ENCODE results near the gene C2CD4C. TPM values are rescaled to one million over a fixed set of nuclear protein-coding genes. Genes with fewer than 3 reads are reported as not detected.
"Not testable (repeated sequence)": the region's sequence is repeated elsewhere in the genome, so short reads cannot be mapped to it uniquely, and the experiment has no call there.

The C2CD4C gene
- total RNA-seq, 8 experiments from 2014 or later: 0.15 to 6.4 (median 4.5) TPM

DNA sequence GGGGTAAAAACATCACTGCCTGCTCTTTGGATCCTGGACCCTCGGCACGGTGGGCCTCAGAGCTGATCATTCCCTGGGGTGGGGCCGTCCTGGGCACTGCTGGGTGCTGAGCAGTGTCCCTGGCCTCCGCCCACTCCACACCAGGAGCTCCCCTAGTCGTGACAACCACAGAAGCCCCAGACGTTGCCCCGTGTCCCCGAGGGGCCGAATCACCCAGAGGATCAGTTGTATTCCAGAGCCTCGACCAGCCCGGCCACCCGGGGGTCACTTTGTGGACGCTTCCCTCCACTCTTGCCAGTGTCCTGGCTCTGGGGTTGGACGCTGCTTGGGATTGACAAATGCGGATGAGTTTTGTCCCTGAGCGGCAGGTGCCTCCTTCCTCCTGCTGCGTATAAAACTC, 10.2 kb downstream of the C2CD4C start:
- in situ Hi-C loops (cut with MboI; ENCODE audit: low pct_unique_long_range_greater_than_20kb in 2 of 9, low sequenced_read_pairs in 9 of 9, unreplicated experiment in 9 of 9): no loop called here
- no peak for ATAC-seq (replicated peaks in 6 of 8)
- Histone ChIP-seq H3K4me3 (no peak overlapping the region), H3K27ac (no peak overlapping the region), H3K4me1 (replicated peaks in 1 of 2) (peaks cover 9 to 10% of the 10 kb centered on the region in 2 donors)
- 0 to 100% (median 37%) methylated on average over 1 to 5 of the region's 17 CpGs; no CpG with 5 or more reads in 6 of the 10 experiments for WGBS, 10 experiments

GRCh38 chr19:397941-398706, 10.8 kb downstream of the C2CD4C start:
- Histone ChIP-seq H3K27ac (no peak overlapping the region), H3K4me3 (no peak overlapping the region), H3K4me1 (replicated peaks in 1 of 2) (peaks cover 9 to 10% of the 10 kb centered on the region in 2 donors)
- in situ Hi-C loops (cut with MboI; ENCODE audit: low pct_unique_long_range_greater_than_20kb in 2 of 9, low sequenced_read_pairs in 9 of 9, unreplicated experiment in 9 of 9): no loop called here
- ATAC-seq (replicated peaks in 6 of 8): no peak
- WGBS, 10 experiments: 40 to 100% (median 73%) methylated on average over 1 to 8 of the region's 31 CpGs; no CpG with 5 or more reads in 4 of the 10 experiments

DNA sequence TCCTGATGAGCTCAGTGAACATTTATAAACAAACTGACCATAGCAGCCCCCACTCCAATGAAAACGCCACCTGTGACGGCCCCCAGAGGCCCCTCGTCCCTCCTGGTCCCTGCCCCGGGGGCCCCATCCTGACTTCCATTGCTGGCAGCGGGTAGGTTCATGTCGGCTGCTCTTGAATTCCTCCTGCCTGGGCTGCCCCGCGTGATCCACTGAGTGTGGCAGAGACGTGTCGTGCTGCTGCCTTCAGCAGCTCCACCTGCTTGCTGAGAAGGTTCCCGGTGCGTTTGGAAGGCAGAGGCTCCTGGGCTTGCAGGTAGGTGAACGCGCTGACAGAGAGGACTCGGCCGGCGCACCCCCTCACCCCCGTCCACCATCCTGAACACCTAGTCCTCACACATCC, 11.6 kb downstream of the C2CD4C start:
- Histone ChIP-seq H3K4me3 (no peak overlapping the region), H3K27ac (no peak overlapping the region), H3K4me1 (replicated peaks in 1 of 2) (peaks cover 8 to 14% of the 10 kb centered on the region in 2 donors)
- in situ Hi-C loops (cut with MboI; ENCODE audit: low pct_unique_long_range_greater_than_20kb in 2 of 9, low sequenced_read_pairs in 9 of 9, unreplicated experiment in 9 of 9): no loop called here
- no peak for ATAC-seq (replicated peaks in 6 of 8)
- WGBS, 10 experiments: 7 to 85% (median 79%) methylated on average over 3 to 8 of the region's 18 CpGs; no CpG with 5 or more reads in 6 of the 10 experiments

- H3K27ac ChIP-seq: no peak overlapping the region
- no peak for ATAC-seq (replicated peaks in 6 of 8)
- H3K4me3 ChIP-seq: no peak overlapping the region
- in situ Hi-C loops (cut with MboI; ENCODE audit: low pct_unique_long_range_greater_than_20kb in 2 of 9, low sequenced_read_pairs in 9 of 9, unreplicated experiment in 9 of 9): no loop called here
- peaks cover 12 to 16% of the 10 kb centered on the region in 2 donors for H3K4me1 ChIP-seq (replicated peaks in 1 of 2)
- WGBS, 10 experiments: 41 to 85% (median 77%) methylated on average over 3 to 5 of the region's 5 CpGs; no CpG with 5 or more reads in 1 of the 10 experiments
Measured at GRCh38 chr19:395467-395866, 13.5 kb downstream of the C2CD4C start.

- peaks cover 13 to 19% of the 10 kb centered on the region in 2 donors for H3K4me1 ChIP-seq (replicated peaks in 1 of 2)
- in situ Hi-C loops (cut with MboI; ENCODE audit: low pct_unique_long_range_greater_than_20kb in 2 of 9, low sequenced_read_pairs in 9 of 9, unreplicated experiment in 9 of 9); ATAC-seq (replicated peaks in 6 of 8); H3K27ac ChIP-seq; H3K4me3 ChIP-seq: not testable (repeated sequence)
- WGBS, 10 experiments: 9 to 91% (median 79%) methylated on average over 1 of the region's 1 CpG; no CpG with 5 or more reads in 4 of the 10 experiments
Measured at GRCh38 chr19:394857-395256, 14.1 kb downstream of the C2CD4C start.

- H3K27ac ChIP-seq; ATAC-seq (replicated peaks in 6 of 8); in situ Hi-C loops (cut with MboI; ENCODE audit: low pct_unique_long_range_greater_than_20kb in 2 of 9, low sequenced_read_pairs in 9 of 9, unreplicated experiment in 9 of 9); H3K4me3 ChIP-seq: not testable (repeated sequence)
- H3K4me1 ChIP-seq (replicated peaks in 1 of 2): peaks cover 13 to 19% of the 10 kb centered on the region in 2 donors
Measured at GRCh38 chr19:393560-393959, 15.4 kb downstream of the C2CD4C start.

DNA sequence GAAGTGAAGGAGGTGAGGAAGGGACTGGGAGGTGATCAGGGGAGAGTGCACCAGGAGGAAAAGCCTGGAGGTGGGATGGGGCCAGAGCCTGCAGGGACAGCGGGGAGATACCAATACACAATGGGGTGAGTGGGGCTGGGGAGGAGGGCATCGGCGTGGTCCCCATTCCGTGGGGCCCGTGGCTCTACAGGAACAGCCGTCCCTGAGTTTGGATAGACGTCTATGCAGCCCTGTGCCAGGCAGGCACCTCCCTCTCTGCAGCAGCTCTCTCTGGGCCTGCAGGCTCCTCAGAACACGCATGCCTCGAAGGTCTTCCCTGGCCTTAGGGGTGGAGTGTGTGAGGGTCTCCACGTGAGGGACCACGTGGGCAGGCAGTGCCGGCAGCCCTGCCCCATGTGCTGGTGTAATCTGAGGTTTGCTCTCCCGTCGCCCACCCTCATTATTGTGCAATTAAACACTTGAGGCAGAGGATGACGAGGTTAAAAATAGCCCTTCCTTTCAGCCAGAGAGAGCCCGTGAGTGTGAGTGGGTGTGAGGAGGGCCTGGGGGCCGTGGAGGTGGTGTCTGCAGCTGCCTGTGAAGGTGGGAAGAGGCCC, 16.5 kb downstream of the C2CD4C start:
- WGBS, 10 experiments: 0 to 62% (median 43%) methylated on average over 1 to 4 of the region's 17 CpGs; no CpG with 5 or more reads in 6 of the 10 experiments
- peaks cover 16 to 19% of the 10 kb centered on the region in 2 donors for H3K4me1 ChIP-seq (replicated peaks in 1 of 2)
- in situ Hi-C loops (cut with MboI; ENCODE audit: low pct_unique_long_range_greater_than_20kb in 2 of 9, low sequenced_read_pairs in 9 of 9, unreplicated experiment in 9 of 9): no loop called here

GRCh38 chr19:391726-392374, 17.1 kb downstream of the C2CD4C start:
- ATAC-seq (replicated peaks in 6 of 8): no peak
- in situ Hi-C loops (cut with MboI; ENCODE audit: low pct_unique_long_range_greater_than_20kb in 2 of 9, low sequenced_read_pairs in 9 of 9, unreplicated experiment in 9 of 9): no loop called here
- 60 to 100% (median 87%) methylated on average over 1 to 14 of the region's 30 CpGs; no CpG with 5 or more reads in 3 of the 10 experiments for WGBS, 10 experiments
- no peak overlapping the region for H3K4me3 ChIP-seq
- H3K4me1 ChIP-seq (replicated peaks in 1 of 2): peaks cover 19 to 20% of the 10 kb centered on the region in 2 donors
- H3K27ac ChIP-seq: no peak overlapping the region

More for the DNA sequence above, 16.5 kb downstream of the C2CD4C start:
- no peak overlapping the region for H3K4me3 ChIP-seq
- H3K27ac ChIP-seq: no peak overlapping the region
- peak in 5 of 8 experiments; percentile 62 to 91 (median 89) for ATAC-seq (replicated peaks in 6 of 8)

- Histone ChIP-seq H3K27ac (no peak overlapping the region), H3K4me3 (no peak overlapping the region), H3K4me1 (replicated peaks in 1 of 2) (peaks cover 26 to 27% of the 10 kb centered on the region in 2 donors)
- ATAC-seq (replicated peaks in 6 of 8): no peak
- WGBS, 10 experiments: 13 to 94% (median 80%) methylated on average over 1 to 2 of the region's 2 CpGs; no CpG with 5 or more reads in 3 of the 10 experiments
- in situ Hi-C loops (cut with MboI; ENCODE audit: low pct_unique_long_range_greater_than_20kb in 2 of 9, low sequenced_read_pairs in 9 of 9, unreplicated experiment in 9 of 9): no loop called here
Measured at GRCh38 chr19:391207-391557, 17.8 kb downstream of the C2CD4C start.

- 30 to 84% (median 70%) methylated on average over 2 to 16 of the region's 30 CpGs; no CpG with 5 or more reads in 3 of the 10 experiments for WGBS, 10 experiments
- peak in 6 of 8 experiments; percentile 17 to 82 (median 46) for ATAC-seq (replicated peaks in 6 of 8)
- in situ Hi-C loops (cut with MboI; ENCODE audit: low pct_unique_long_range_greater_than_20kb in 2 of 9, low sequenced_read_pairs in 9 of 9, unreplicated experiment in 9 of 9): no loop called here
- Histone ChIP-seq H3K4me3 (no peak overlapping the region), H3K27ac (peak overlapping the region in 1 of 2 donors; percentile 36), H3K4me1 (replicated peaks in 1 of 2) (peaks cover 27 to 29% of the 10 kb centered on the region in 2 donors)
Measured at GRCh38 chr19:390386-391206, 18.4 kb downstream of the C2CD4C start.

DNA sequence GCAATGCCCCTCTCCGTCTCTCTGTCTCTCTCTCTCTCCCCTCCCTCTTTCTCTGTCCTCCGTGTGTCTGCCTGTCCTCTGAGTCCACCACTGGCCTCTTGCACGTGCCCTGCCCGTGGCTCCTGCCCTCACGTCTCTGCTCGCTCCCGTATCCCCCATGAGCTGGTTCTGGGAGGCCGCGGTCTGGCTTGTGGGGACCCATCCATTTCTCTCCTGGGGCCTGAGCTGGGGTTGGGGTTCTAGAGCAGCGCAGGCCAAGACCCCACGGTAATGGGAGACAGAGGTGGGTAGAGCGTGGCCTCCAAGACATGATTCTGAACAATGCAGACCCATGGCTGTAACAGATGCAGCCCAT, 19.0 kb downstream of the C2CD4C start:
- no peak overlapping the region for H3K27ac ChIP-seq
- peaks cover 27 to 29% of the 10 kb centered on the region in 2 donors for H3K4me1 ChIP-seq (replicated peaks in 1 of 2)

GRCh38 chr19:389255-389934, 19.6 kb downstream of the C2CD4C start:
- WGBS, 10 experiments: 20 to 86% (median 68%) methylated on average over 2 to 13 of the region's 21 CpGs; no CpG with 5 or more reads in 5 of the 10 experiments
- peak in 3 of 8 experiments; percentile 98 to 99 (median 99) for ATAC-seq (replicated peaks in 6 of 8)
- no peak overlapping the region for H3K27ac ChIP-seq
- peaks cover 29 to 30% of the 10 kb centered on the region in 2 donors for H3K4me1 ChIP-seq (replicated peaks in 1 of 2)
- H3K4me3 ChIP-seq: no peak overlapping the region
- in situ Hi-C loops (cut with MboI; ENCODE audit: low pct_unique_long_range_greater_than_20kb in 2 of 9, low sequenced_read_pairs in 9 of 9, unreplicated experiment in 9 of 9): no loop called here

More for the DNA sequence above, 19.0 kb downstream of the C2CD4C start:
- WGBS, 10 experiments: 62 to 100% methylated on average over 2 to 3 of the region's 12 CpGs; no CpG with 5 or more reads in 8 of the 10 experiments
- no peak for ATAC-seq (replicated peaks in 6 of 8)
- in situ Hi-C loops (cut with MboI; ENCODE audit: low pct_unique_long_range_greater_than_20kb in 2 of 9, low sequenced_read_pairs in 9 of 9, unreplicated experiment in 9 of 9): no loop called here
- no peak overlapping the region for H3K4me3 ChIP-seq
